H9 (cell line): ENCODE data around the gene KAT7. TPM values are rescaled to one million over a fixed set of nuclear protein-coding genes. Genes with fewer than 3 reads are reported as not detected.

Experiments used
- DNase-seq: peaks from one replicate; pipeline ENCODE4 v3.0.0-alpha.2; 2017
- H2AFZ ChIP-seq: one replicate; pipeline ENCODE4 v1.6.1; 2013; ENCODE audit warnings: mild to moderate bottlenecking, low read length, control low read depth, moderate library complexity
- H2AK5ac ChIP-seq: 2 replicates; pipeline ENCODE4 v1.6.1; 2013; ENCODE audit warnings: low read length, control low read depth, mixed read lengths; ENCODE audit not compliant: insufficient read length
- H2BK120ac ChIP-seq: one replicate; pipeline ENCODE4 v1.6.1; 2013; ENCODE audit warnings: low read depth, mild to moderate bottlenecking, low read length, control low read depth, inconsistent platforms; ENCODE audit not compliant: poor library complexity, severe bottlenecking
- H2BK12ac ChIP-seq: 2 replicates; pipeline ENCODE4 v1.6.1; 2013; ENCODE audit warnings: low read length, control low read depth, mixed read lengths, low read depth; ENCODE audit not compliant: insufficient read length
- H2BK15ac ChIP-seq: 2 replicates; pipeline ENCODE4 v1.6.1; 2013; ENCODE audit warnings: low read depth, low read length, control low read depth
- H2BK20ac ChIP-seq: one replicate; pipeline ENCODE4 v1.6.1; 2013; ENCODE audit warnings: low read depth, mild to moderate bottlenecking, low read length, control low read depth, inconsistent platforms; ENCODE audit not compliant: poor library complexity, severe bottlenecking
- H2BK5ac ChIP-seq: 2 replicates; pipeline ENCODE4 v1.6.1; 2013; ENCODE audit warnings: low read length, control low read depth, mixed read lengths; ENCODE audit not compliant: insufficient read length
- H3K14ac ChIP-seq: 2 replicates; pipeline ENCODE4 v1.6.1; 2013; ENCODE audit warnings: low read length, control low read depth; ENCODE audit not compliant: insufficient read depth
- H3K18ac ChIP-seq: 2 replicates; pipeline ENCODE4 v1.6.1; 2013; ENCODE audit warnings: low read depth, mild to moderate bottlenecking, mixed read lengths, low read length, control low read depth; ENCODE audit not compliant: insufficient read length
- H3K23ac ChIP-seq: 2 replicates; pipeline ENCODE4 v1.6.1; 2013; ENCODE audit warnings: low read length, control low read depth, mixed read lengths, low read depth; ENCODE audit not compliant: insufficient read length
- H3K23me2 ChIP-seq: 2 replicates; pipeline ENCODE4 v1.6.1; 2013; ENCODE audit warnings: low read depth, mild to moderate bottlenecking, mixed read lengths, low read length, control low read depth; ENCODE audit not compliant: insufficient read length, poor library complexity, severe bottlenecking
- H3K27ac ChIP-seq: 2 replicates; pipeline ENCODE4 v1.5.1; 2013; ENCODE audit warnings: low read length, control low read depth, mixed read lengths, low read depth; ENCODE audit not compliant: insufficient read length
- H3K27me3 ChIP-seq: 2 replicates; pipeline ENCODE4 v1.6.1; 2013; ENCODE audit warnings: low read length, control low read depth, inconsistent platforms; ENCODE audit not compliant: insufficient read depth
- H3K4ac ChIP-seq: 2 replicates; pipeline ENCODE4 v1.6.1; 2013; ENCODE audit warnings: low read depth, mild to moderate bottlenecking, control low read depth, inconsistent platforms, low read length, moderate library complexity
- H3K4me1 ChIP-seq: 2 replicates; pipeline ENCODE4 v1.6.1; 2013; ENCODE audit warnings: low read length, control low read depth, inconsistent platforms; ENCODE audit not compliant: insufficient read depth
- H3K4me2 ChIP-seq: 2 replicates; pipeline ENCODE4 v1.6.1; 2013; ENCODE audit warnings: low read length, control low read depth, mixed read lengths; ENCODE audit not compliant: insufficient read length, insufficient read depth
- H3K56ac ChIP-seq: 2 replicates; pipeline ENCODE4 v1.6.1; 2013; ENCODE audit warnings: low read depth, mild to moderate bottlenecking, mixed read lengths, low read length, control low read depth; ENCODE audit not compliant: insufficient read length
- H3K79me1 ChIP-seq: 2 replicates; pipeline ENCODE4 v1.6.1; 2013; ENCODE audit warnings: low read depth, mild to moderate bottlenecking, moderate library complexity, low read length, control low read depth, inconsistent platforms; ENCODE audit not compliant: insufficient read depth, poor library complexity, severe bottlenecking
- H3K79me2 ChIP-seq: 2 replicates; pipeline ENCODE4 v1.6.1; 2013; ENCODE audit warnings: low read length, control low read depth, inconsistent platforms; ENCODE audit not compliant: insufficient read depth
- H3K9ac ChIP-seq: 2 replicates; pipeline ENCODE4 v1.6.1; 2013; ENCODE audit warnings: low read length, control low read depth, mixed read lengths; ENCODE audit not compliant: insufficient read length; ENCODE audit errors: extremely low read depth
- H3K9me3 ChIP-seq: one replicate; pipeline ENCODE4 v1.6.1; 2013; ENCODE audit warnings: low read depth, low read length, inconsistent platforms; ENCODE audit not compliant: control insufficient read depth
- H3T11ph ChIP-seq: one replicate; pipeline ENCODE4 v1.6.1; 2013; ENCODE audit warnings: mild to moderate bottlenecking, low read length, control low read depth, inconsistent platforms
- H4K20me1 ChIP-seq: one replicate; pipeline ENCODE4 v1.6.1; 2013; ENCODE audit not compliant: control insufficient read depth, insufficient read length, insufficient read depth
- H4K5ac ChIP-seq: 2 replicates; pipeline ENCODE4 v1.6.1; 2013; ENCODE audit warnings: low read depth, mild to moderate bottlenecking, mixed read lengths, low read length, control low read depth; ENCODE audit not compliant: insufficient read length
- H4K8ac ChIP-seq: replicated peaks from 2 replicates; pipeline ENCODE4 v1.6.1; 2013; ENCODE audit warnings: low read length, control low read depth, mixed read lengths, low read depth; ENCODE audit not compliant: insufficient read length
- H4K91ac ChIP-seq: 2 replicates; pipeline ENCODE4 v1.6.1; 2013; ENCODE audit warnings: low read depth, mild to moderate bottlenecking, moderate library complexity, mixed read lengths, low read length, control low read depth; ENCODE audit not compliant: insufficient read length
- H3K27ac Mint-ChIP-seq, 3 experiments: 2 replicates in 2 of 3; 3 replicates in 1 of 3; pipeline ENCODE4 v1.8.0; 2020 to 2021; ENCODE audit warnings: mixed read lengths in 3 of 3, mild to moderate bottlenecking in 1 of 3, moderate library complexity in 1 of 3
- H3K27me3 Mint-ChIP-seq: 2 replicates; pipeline ENCODE4 v1.8.0; 2021; ENCODE audit warnings: low read depth, mild to moderate bottlenecking, moderate library complexity, mixed read lengths
- H3K36me3 Mint-ChIP-seq, 3 experiments: 2 replicates in 2 of 3; 3 replicates in 1 of 3; pipeline ENCODE4 v1.8.0; 2020 to 2021; ENCODE audit warnings: low read depth in 3 of 3, mixed read lengths in 3 of 3; ENCODE audit not compliant: insufficient read depth in 1 of 3
- H3K4me1 Mint-ChIP-seq, 2 experiments: 2 replicates each; pipeline ENCODE4 v1.8.0; 2020; ENCODE audit warnings: mixed read lengths in 2 of 2
- H3K4me3 Mint-ChIP-seq, 2 experiments: 2 replicates in 1 of 2; 3 replicates in 1 of 2; pipeline ENCODE4 v1.8.0; 2020 to 2021; ENCODE audit warnings: mild to moderate bottlenecking in 2 of 2, mixed read lengths in 2 of 2, moderate library complexity in 1 of 2
- H3K9me3 Mint-ChIP-seq, 2 experiments: 2 replicates in 1 of 2; 3 replicates in 1 of 2; pipeline ENCODE4 v1.8.0; 2020; ENCODE audit warnings: mild to moderate bottlenecking in 2 of 2, mixed read lengths in 2 of 2, moderate library complexity in 1 of 2
- CTCF ChIP-seq: fragments of 200-600 bp; sonication (generic); conservative IDR thresholded peaks from 3 replicates; pipeline ENCODE4 v1.8.0; 2021; ENCODE audit warnings: antibody characterized with exemption, mild to moderate bottlenecking
- WGBS: extraction: QIAGEN DNeasy Blood & Tissue Kit; methylation state at CpG from one replicate; pipeline ENCODE4 v1.1.7; 2013; ENCODE audit warnings: missing lambda C conversion rate, low lambda C conversion rate, mixed read lengths; ENCODE audit not compliant: insufficient read length; ENCODE audit errors: extremely low coverage; 5-methylcytosine and 5-hydroxymethylcytosine counted together
- total RNA-seq: library from RNA; stranded (reverse); gene quantifications from 2 replicates; pipeline ENCODE4 v1.2.1, GENCODE V29; 2021

Gene KAT7
- total RNA-seq, 1 experiment from 2014 or later: 93.1 TPM

- H2BK5ac ChIP-seq: no peak overlapping the region
- no peaks in the 10 kb centered on the region; the same call in 1 of the 2 replicates for H3K27me3 ChIP-seq
- DNase-seq: no peak
- H3K9ac ChIP-seq: no peak overlapping the region
- no peaks in the 10 kb centered on the region for H3K79me2 ChIP-seq
- no peak overlapping the region for H4K91ac ChIP-seq
- H3K4ac ChIP-seq: no peak overlapping the region
- no peak overlapping the region for H2AK5ac ChIP-seq
- Mint-ChIP-seq H3K9me3 (no peaks in the 10 kb centered on the region), H3K4me1 (peaks cover 9 to 11% of the 10 kb centered on the region in 2 experiments), H3K27me3 (peaks cover 80% of the 10 kb centered on the region), H3K36me3 (no peaks in the 10 kb centered on the region), H3K4me3 (no peak overlapping the region), H3K27ac (peak overlapping the region in 1 of 3 experiments; percentile 11; a peak in 1 of 7 replicates)
- no peak overlapping the region for H2BK20ac ChIP-seq
- TF ChIP-seq CTCF: no peak
- no peak overlapping the region for H3K18ac ChIP-seq
- H4K20me1 ChIP-seq: no peaks in the 10 kb centered on the region
- no peak overlapping the region for H2AFZ ChIP-seq
- no peak overlapping the region for H3K4me2 ChIP-seq
- H3K56ac ChIP-seq: no peak overlapping the region
- no peak overlapping the region for H4K5ac ChIP-seq
- H2BK15ac ChIP-seq: no peak overlapping the region
- no CpG with 5 or more reads among the region's 5 CpGs for WGBS
- H3K14ac ChIP-seq: no peak overlapping the region
- no peaks in the 10 kb centered on the region for H3K4me1 ChIP-seq
- H3K9me3 ChIP-seq: no peaks in the 10 kb centered on the region
- no peak overlapping the region for H2BK12ac ChIP-seq
- H4K8ac ChIP-seq: no peak overlapping the region
- no peak overlapping the region for H3K27ac ChIP-seq
- no peak overlapping the region for H2BK120ac ChIP-seq
- no peaks in the 10 kb centered on the region for H3K79me1 ChIP-seq
- no peak overlapping the region for H3K23ac ChIP-seq
- no peak overlapping the region for H3T11ph ChIP-seq
- peaks cover 3% of the 10 kb centered on the region for H3K23me2 ChIP-seq
Observed at GRCh38 chr17:49854126-49854525, 65.6 kb downstream of the KAT7 start.
